CD4-positive, alpha-beta T cell (primary cell): Measurements from ENCODE around the gene MARCHF3. TPM values are rescaled to one million over a fixed set of nuclear protein-coding genes. Genes with fewer than 3 reads are reported as not detected.

ENCODE experiments used
- ATAC-seq: fragments of 200-7000 bp; cut with Tn5 transposase; one replicate; pipeline ENCODE4 v1.10.0; 2022; ENCODE audit warnings: mild to moderate bottlenecking; ENCODE audit not compliant: poor library complexity
- CTCF ChIA-PET: fragments of 350-600 bp; sonication (Branson Sonifier 250); formaldehyde crosslinking; loops from one replicate; lab custom pipeline; 2021; ENCODE audit warnings: antibody characterized with exemption, inconsistent platforms; lab: Charles Lee
- POLR2A ChIA-PET: fragments of 350-600 bp; sonication (Branson Sonifier 250); formaldehyde crosslinking; loops from one replicate; lab custom pipeline; 2021; ENCODE audit warnings: antibody characterized with exemption, inconsistent platforms; lab: Charles Lee
- DNase-seq, 14 experiments: peaks; one replicate each; pipeline ENCODE4 v3.0.0-alpha.2; 2013 to 2020; ENCODE audit warnings: mixed read lengths in 2 of 14
- H3K27ac ChIP-seq, 2 donors: one replicate each; pipeline versions ENCODE4 v1.5.1 to v1.7.0; 2013; ENCODE audit warnings: low read length in 2 of 2, low read depth in 1 of 2, mild to moderate bottlenecking in 1 of 2
- H3K27me3 ChIP-seq, 2 experiments: 1 replicate in 1 of 2; 2 replicates in 1 of 2; pipeline versions ENCODE4 v1.6.1 to v1.7.0; 2013; ENCODE audit warnings: low read length in 2 of 2, control low read depth in 1 of 2, mild to moderate bottlenecking in 1 of 2, moderate library complexity in 1 of 2; ENCODE audit not compliant: insufficient read depth in 2 of 2, control insufficient read depth in 1 of 2
- H3K36me3 ChIP-seq: one replicate; pipeline ENCODE4 v1.6.1; 2013; ENCODE audit warnings: low read length, control low read depth; ENCODE audit not compliant: insufficient read depth
- H3K4me1 ChIP-seq: one replicate; pipeline ENCODE4 v1.6.1; 2013; ENCODE audit warnings: low read length, control low read depth; ENCODE audit not compliant: insufficient read depth
- H3K4me3 ChIP-seq: one replicate; pipeline ENCODE4 v1.5.1; 2013; ENCODE audit warnings: mild to moderate bottlenecking, low read length, moderate library complexity
- H3K9me3 ChIP-seq, 2 experiments: 1 replicate in 1 of 2; 2 replicates in 1 of 2; pipeline versions ENCODE4 v1.6.1 to v1.7.0; 2013; ENCODE audit warnings: low read length in 2 of 2, mild to moderate bottlenecking in 2 of 2, control low read depth in 1 of 2, moderate library complexity in 1 of 2; ENCODE audit not compliant: control insufficient read depth in 1 of 2, insufficient read depth in 1 of 2
- H3K27ac Mint-ChIP-seq: one replicate; pipeline ENCODE4 v1.8.0; 2020; ENCODE audit warnings: mixed read lengths
- H3K27me3 Mint-ChIP-seq: one replicate; pipeline ENCODE4 v1.8.0; 2021; ENCODE audit warnings: mixed read lengths
- H3K36me3 Mint-ChIP-seq: one replicate; pipeline ENCODE4 v1.8.0; 2021; ENCODE audit warnings: low read depth, mixed read lengths
- H3K4me1 Mint-ChIP-seq: one replicate; pipeline ENCODE4 v1.8.0; 2021; ENCODE audit warnings: low read depth, mixed read lengths
- H3K4me3 Mint-ChIP-seq: one replicate; pipeline ENCODE4 v1.8.0; 2020; ENCODE audit warnings: mild to moderate bottlenecking, mixed read lengths
- H3K9me3 Mint-ChIP-seq: one replicate; pipeline ENCODE4 v1.8.0; 2020; ENCODE audit warnings: mixed read lengths
- intact Hi-C, 2 experiments: fragments of 100-400 bp; cut with DNase I in 1 of 2; cut with micrococcal nuclease in 1 of 2; formaldehyde crosslinking; loops; one replicate each; pipeline versions ENCODE4 v1.15.1 to v1.9.0; 2023 to 2025; cut with DNase I, micrococcal nuclease
- total RNA-seq, 174 experiments: library from RNA in 2 of 174; stranded (reverse) in 2 of 174; gene quantifications; one replicate each; pipeline ENCODE4 v1.2.3 and lab custom pipeline; 2021 to 2026
- TF ChIP-seq, protein P1 (sequence below): fragments of 200-600 bp; IDR thresholded peaks from one replicate; pipeline ENCODE4 v1.8.0; 2022; ENCODE audit warnings: antibody characterized with exemption, mild to moderate bottlenecking

MARCHF3 gene
- total RNA-seq, 2 experiments from 2014 or later: 5.2 to 6.2 TPM

DNA sequence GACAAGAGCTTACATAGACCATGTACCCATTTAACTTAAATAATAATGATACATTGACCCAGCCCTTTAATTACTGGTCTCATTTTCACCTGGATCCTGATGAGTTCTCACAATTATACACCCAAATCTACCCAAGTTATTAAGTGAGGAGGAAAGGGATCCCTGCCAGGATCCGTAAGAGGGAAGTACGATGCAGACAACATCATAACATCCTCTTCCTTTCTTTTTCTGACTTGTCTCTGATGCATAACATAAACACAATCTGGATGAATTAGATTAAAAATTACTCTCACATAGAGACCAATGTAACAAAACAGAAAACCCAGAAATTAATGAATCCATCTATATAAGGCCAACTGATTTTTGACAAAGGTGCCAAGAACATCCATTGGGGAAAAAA lies 17.0 kb downstream of the MARCHF3 start:
- Mint-ChIP-seq H3K9me3 (no peaks in the 10 kb centered on the region), H3K4me1 (peaks cover 31% of the 10 kb centered on the region), H3K27me3 (no peaks in the 10 kb centered on the region), H3K4me3 (no peak overlapping the region), H3K36me3 (no peaks in the 10 kb centered on the region), H3K27ac (no peak overlapping the region)
- Histone ChIP-seq H3K4me3 (no peak overlapping the region), H3K9me3 (no peaks in the 10 kb centered on the region), H3K27ac (no peak overlapping the region), H3K27me3 (no peaks in the 10 kb centered on the region), H3K4me1 (peaks cover 3% of the 10 kb centered on the region), H3K36me3 (no peaks in the 10 kb centered on the region)
- TF ChIP-seq, protein P1, sequence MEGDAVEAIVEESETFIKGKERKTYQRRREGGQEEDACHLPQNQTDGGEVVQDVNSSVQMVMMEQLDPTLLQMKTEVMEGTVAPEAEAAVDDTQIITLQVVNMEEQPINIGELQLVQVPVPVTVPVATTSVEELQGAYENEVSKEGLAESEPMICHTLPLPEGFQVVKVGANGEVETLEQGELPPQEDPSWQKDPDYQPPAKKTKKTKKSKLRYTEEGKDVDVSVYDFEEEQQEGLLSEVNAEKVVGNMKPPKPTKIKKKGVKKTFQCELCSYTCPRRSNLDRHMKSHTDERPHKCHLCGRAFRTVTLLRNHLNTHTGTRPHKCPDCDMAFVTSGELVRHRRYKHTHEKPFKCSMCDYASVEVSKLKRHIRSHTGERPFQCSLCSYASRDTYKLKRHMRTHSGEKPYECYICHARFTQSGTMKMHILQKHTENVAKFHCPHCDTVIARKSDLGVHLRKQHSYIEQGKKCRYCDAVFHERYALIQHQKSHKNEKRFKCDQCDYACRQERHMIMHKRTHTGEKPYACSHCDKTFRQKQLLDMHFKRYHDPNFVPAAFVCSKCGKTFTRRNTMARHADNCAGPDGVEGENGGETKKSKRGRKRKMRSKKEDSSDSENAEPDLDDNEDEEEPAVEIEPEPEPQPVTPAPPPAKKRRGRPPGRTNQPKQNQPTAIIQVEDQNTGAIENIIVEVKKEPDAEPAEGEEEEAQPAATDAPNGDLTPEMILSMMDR: no peak
- DNase-seq (no peak), ATAC-seq (no peak)
- ChIA-PET CTCF (no interaction called here), POLR2A (no interaction called here)
- intact Hi-C loops: no loop called here

DNA sequence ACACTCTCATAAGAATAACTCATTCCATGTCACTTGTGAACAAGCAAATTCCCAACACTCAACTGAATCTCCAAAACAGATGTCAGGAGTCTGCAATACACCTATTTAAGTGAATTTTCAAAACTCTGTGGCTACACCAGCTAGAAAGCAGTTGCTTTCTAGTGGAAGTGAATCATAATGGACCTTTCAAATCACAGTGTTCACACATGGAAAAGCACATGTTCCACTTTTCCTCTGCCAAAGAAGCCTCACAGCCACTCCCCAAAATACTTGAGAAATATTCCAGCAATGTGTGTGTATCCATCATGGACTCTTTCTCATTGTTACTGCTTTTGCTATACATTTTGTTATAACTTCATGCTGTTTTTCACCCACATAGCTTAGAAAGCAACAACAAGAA lies 17.4 kb downstream of the MARCHF3 start:
- Histone ChIP-seq H3K36me3 (no peaks in the 10 kb centered on the region), H3K27me3 (no peaks in the 10 kb centered on the region), H3K4me1 (peaks cover 3% of the 10 kb centered on the region), H3K27ac (no peak overlapping the region), H3K4me3 (no peak overlapping the region), H3K9me3 (no peaks in the 10 kb centered on the region)
- ATAC-seq (no peak), DNase-seq (no peak)
- Mint-ChIP-seq H3K9me3 (no peaks in the 10 kb centered on the region), H3K4me1 (peaks cover 31% of the 10 kb centered on the region), H3K27ac (no peak overlapping the region), H3K27me3 (no peaks in the 10 kb centered on the region), H3K4me3 (no peak overlapping the region), H3K36me3 (no peaks in the 10 kb centered on the region)
- POLR2A ChIA-PET: no interaction called here
- intact Hi-C loops: no loop called here
- TF ChIP-seq, protein P1: no peak
- CTCF ChIA-PET: no interaction called here

DNA sequence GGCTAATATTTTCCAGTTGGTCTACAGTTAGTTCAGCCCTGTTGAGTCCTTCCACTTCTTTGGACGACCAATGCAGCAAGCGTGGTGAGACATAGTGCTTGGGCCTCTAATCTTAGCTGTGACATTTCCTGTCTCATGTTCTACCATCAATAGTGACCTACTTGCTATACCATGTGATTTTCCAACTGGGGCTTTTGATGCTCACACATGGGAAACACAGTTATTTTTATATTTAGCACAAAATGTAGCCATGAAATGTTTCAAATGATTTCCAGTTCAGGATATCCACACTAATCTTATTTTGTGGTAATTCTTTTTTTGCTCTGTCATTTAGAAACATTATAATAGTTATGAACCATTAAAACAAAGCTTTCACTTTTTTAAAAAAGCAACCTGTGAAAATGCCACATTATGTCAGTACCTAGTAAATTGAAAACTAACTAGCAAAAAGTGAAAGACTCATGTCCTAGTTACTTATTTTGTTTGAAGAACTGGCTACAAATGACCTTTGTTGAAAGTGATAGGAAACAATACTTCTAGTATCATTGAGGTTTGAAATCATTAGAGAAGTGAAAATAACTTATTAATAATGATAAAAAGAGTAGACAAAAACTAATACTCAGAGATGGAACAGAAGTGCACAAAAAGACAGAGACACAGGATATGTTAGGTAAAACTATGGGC lies 18.3 kb downstream of the MARCHF3 start:
- DNase-seq: peak in 2 of 14 experiments; percentile 18 to 27
- Mint-ChIP-seq H3K27ac (no peak overlapping the region), H3K4me1 (peaks cover 32% of the 10 kb centered on the region), H3K4me3 (no peak overlapping the region), H3K36me3 (no peaks in the 10 kb centered on the region), H3K27me3 (no peaks in the 10 kb centered on the region), H3K9me3 (no peaks in the 10 kb centered on the region)
- H3K9me3 ChIP-seq: no peaks in the 10 kb centered on the region
- no peak overlapping the region for H3K27ac ChIP-seq
- ATAC-seq: no peak
- no peaks in the 10 kb centered on the region for H3K36me3 ChIP-seq
- ChIA-PET POLR2A (interaction anchor here (0.6 to 0.9 kb wide), 2 partner anchors 8 to 11 kb away, joined by 3 read pairs; no protein-coding TSS in a partner anchor), CTCF (no interaction called here)
- H3K4me1 ChIP-seq: peaks cover 3% of the 10 kb centered on the region
- TF ChIP-seq, protein P1: no peak
- intact Hi-C loops: no loop called here
- H3K27me3 ChIP-seq: no peaks in the 10 kb centered on the region
- H3K4me3 ChIP-seq: no peak overlapping the region
